Stimulated activated CD8-positive, alpha-beta memory T cell treated with anti-CD3 and anti-CD28 coated beads, Interleukin-12 subunit alpha, Interleukin-12 subunit beta, amount 100 ng/mL, for 24 hours (primary cell): ENCODE measurements around the gene RALY.

Experiments used
- DNase-seq: peaks from one replicate; pipeline ENCODE4 v3.0.0-alpha.2; 2020; ENCODE audit errors: extremely low read depth

Gene RALY

GRCh38 chr20:34076952-34077351 is 83.2 kb downstream of the RALY start:
- DNase-seq: no peak

- DNase-seq: no peak
Observed at GRCh38 chr20:34078540-34078939, 84.8 kb downstream of the RALY start.

- no peak for DNase-seq
Observed at GRCh38 chr20:34079818-34080217, 86.1 kb downstream of the RALY start.

- DNase-seq: no peak
Observed at GRCh38 chr20:34082232-34082887, 88.6 kb downstream of the RALY start.

- DNase-seq: no peak
Observed at GRCh38 chr20:34083137-34083536, 89.4 kb downstream of the RALY start.

- no peak for DNase-seq
Observed at GRCh38 chr20:34083781-34084180, 90.1 kb downstream of the RALY start.

- DNase-seq: no peak
Observed at GRCh38 chr20:34084227-34084923, 90.7 kb downstream of the RALY start.

GRCh38 chr20:34085544-34086040 is 91.9 kb downstream of the RALY start:
- no peak for DNase-seq

- no peak for DNase-seq
Observed at GRCh38 chr20:34088305-34089174, 94.8 kb downstream of the RALY start.

- no peak for DNase-seq
Observed at GRCh38 chr20:34089175-34089479, 95.4 kb downstream of the RALY start.

- DNase-seq: no peak
Observed at GRCh38 chr20:34089655-34090345, 96.1 kb downstream of the RALY start.

- no peak for DNase-seq
Observed at GRCh38 chr20:34090645-34091044, 96.9 kb downstream of the RALY start.

GRCh38 chr20:34091637-34092200 is 98.0 kb downstream of the RALY start:
- no peak for DNase-seq

- no peak for DNase-seq
Observed at GRCh38 chr20:34093895-34094294, 100.2 kb downstream of the RALY start.

- DNase-seq: no peak
Observed at GRCh38 chr20:34095825-34096224, 102.1 kb downstream of the RALY start.

GRCh38 chr20:34096699-34097444 is 103.2 kb downstream of the RALY start:
- DNase-seq: no peak

- DNase-seq: no peak
Observed at GRCh38 chr20:34098570-34098969, 104.9 kb downstream of the RALY start.

- no peak for DNase-seq
Observed at GRCh38 chr20:34099675-34100074, 106.0 kb downstream of the RALY start.

GRCh38 chr20:34100576-34100975 is 106.9 kb downstream of the RALY start:
- DNase-seq: no peak

GRCh38 chr20:34102342-34102741 is 108.6 kb downstream of the RALY start:
- no peak for DNase-seq

GRCh38 chr20:34104059-34104458 is 110.3 kb downstream of the RALY start:
- no peak for DNase-seq
